ENCODE results near the gene RAP1A. TPM values are rescaled to one million over a fixed set of nuclear protein-coding genes. Genes with fewer than 3 reads are reported as not detected.
A peak's percentile ranks its signal among the peaks of the same experiment; 100 is the strongest.

RAP1A gene
- total RNA-seq, 4 donors from 2014 or later, result 34.0 to 87.2 (median 57.7) TPM

DNA sequence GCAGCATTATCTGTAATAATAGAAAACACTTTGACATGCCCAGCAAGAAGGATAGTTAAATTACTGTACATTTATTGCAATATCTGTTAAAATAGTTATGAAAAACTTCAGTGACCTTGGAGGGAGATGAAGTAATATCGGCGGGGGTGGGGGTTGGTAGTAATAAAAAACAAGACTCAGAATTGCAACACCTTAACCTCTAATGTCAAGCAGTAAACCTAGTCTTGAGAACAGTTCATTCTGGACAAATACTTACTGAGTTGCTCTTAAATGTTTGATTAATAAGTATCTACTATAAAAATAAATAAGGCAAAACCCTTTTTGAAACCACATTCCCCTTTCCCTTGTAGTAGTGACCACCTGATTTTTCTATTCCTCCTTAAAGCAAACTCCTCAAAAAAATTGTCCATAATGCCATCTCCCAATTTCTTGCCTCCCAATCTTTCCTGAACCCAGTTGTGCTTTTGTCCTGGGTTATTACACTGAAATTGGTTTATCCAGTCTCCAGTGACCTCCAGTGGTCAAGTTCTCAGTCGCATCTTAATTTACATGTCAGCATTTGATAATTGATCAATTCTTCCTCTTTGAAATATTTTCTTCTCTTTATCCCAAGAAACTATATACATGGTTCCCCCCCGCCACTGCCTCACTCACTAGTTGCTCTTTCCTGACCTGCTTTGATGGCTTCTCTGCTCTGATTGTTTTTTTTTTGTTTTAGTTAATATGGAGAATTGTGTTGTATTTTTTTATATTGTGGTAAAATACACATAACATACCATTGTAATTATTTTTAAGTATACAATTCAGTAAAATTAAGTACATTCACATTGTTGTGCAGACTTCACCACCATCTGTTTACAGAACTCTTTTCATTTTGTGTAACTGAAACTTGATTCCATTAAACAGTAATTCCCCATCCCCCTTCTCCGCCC, 36.8 kb downstream of the RAP1A start:
- Histone ChIP-seq H3K4me1 (peaks cover 32 to 83% (median 37%) of the 10 kb centered on the region in 4 donors), H3K4me3 (no peak overlapping the region), H3K27ac (peak overlapping the region; percentile 7 to 38 (median 15)), H3K36me3 (no peaks in the 10 kb centered on the region), H3K27me3 (no peaks in the 10 kb centered on the region), H3K9me3 (no peaks in the 10 kb centered on the region)
- in situ Hi-C loops (cut with MboI; ENCODE audit: low pct_ligation_motif_present in 1 of 4, low pct_unique_long_range_greater_than_20kb in 1 of 4, low sequenced_read_pairs in 3 of 4), result loop anchor here in 1 of 4 donors (10.0 kb wide), 1 partner anchor 152 kb away; the partner anchor contains the start of genes ADORA3 and TMIGD3
- intact Hi-C loops (cut with DNase I; ENCODE audit: low total_unique reads), result loop anchor here (5.0 kb wide), 1 partner anchor 149 kb away; no protein-coding TSS in a partner anchor
- DNase-seq, result peak; percentile 26
- WGBS, 2 donors (ENCODE audit: low coverage in 1 of 2), result 66 to 68% methylated on average over 5 of the region's 5 CpGs
- no peak for TF ChIP-seq POLR2A (IDR thresholded peaks at IDR 0.05)
- TF ChIP-seq, protein P1, sequence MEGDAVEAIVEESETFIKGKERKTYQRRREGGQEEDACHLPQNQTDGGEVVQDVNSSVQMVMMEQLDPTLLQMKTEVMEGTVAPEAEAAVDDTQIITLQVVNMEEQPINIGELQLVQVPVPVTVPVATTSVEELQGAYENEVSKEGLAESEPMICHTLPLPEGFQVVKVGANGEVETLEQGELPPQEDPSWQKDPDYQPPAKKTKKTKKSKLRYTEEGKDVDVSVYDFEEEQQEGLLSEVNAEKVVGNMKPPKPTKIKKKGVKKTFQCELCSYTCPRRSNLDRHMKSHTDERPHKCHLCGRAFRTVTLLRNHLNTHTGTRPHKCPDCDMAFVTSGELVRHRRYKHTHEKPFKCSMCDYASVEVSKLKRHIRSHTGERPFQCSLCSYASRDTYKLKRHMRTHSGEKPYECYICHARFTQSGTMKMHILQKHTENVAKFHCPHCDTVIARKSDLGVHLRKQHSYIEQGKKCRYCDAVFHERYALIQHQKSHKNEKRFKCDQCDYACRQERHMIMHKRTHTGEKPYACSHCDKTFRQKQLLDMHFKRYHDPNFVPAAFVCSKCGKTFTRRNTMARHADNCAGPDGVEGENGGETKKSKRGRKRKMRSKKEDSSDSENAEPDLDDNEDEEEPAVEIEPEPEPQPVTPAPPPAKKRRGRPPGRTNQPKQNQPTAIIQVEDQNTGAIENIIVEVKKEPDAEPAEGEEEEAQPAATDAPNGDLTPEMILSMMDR (IDR thresholded peaks at IDR 0.05), result peak; percentile 44 to 68 (median 62)

DNA sequence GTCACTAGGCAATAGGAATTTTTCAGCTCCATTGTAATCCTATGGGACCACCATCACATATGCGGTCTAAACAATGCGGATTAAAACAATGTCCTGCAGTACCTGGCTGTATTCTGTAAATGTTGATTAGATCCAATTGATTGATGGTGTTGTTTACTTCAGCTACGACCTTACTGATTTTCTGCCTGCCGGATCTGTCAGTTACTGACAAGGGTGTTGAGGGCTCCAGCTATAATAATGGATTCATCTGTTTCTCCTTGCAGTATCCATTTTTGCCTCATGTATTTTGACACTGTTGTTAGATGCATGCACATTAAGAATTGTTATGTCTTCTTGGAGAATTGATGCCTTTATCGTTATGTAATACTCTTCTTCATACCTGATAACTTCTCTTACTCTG, 39.0 kb downstream of the RAP1A start:
- WGBS, 2 donors (ENCODE audit: low coverage in 1 of 2), result 75 to 93% methylated on average over 5 of the region's 5 CpGs
- Histone ChIP-seq H3K27me3 (no peaks in the 10 kb centered on the region), H3K27ac (peak overlapping the region in 2 of 4 donors; percentile 73 to 74), H3K4me1 (peaks cover 33 to 91% (median 39%) of the 10 kb centered on the region in 4 donors), H3K4me3 (no peak overlapping the region), H3K36me3 (no peaks in the 10 kb centered on the region), H3K9me3 (no peaks in the 10 kb centered on the region)
- no peak for DNase-seq
- no peak for TF ChIP-seq POLR2A (IDR thresholded peaks at IDR 0.05)
- no peak for TF ChIP-seq EP300 (IDR thresholded peaks at IDR 0.05; ENCODE audit: low read depth)
- TF ChIP-seq, protein P1 (IDR thresholded peaks at IDR 0.05), result no peak
- TF ChIP-seq POLR2AphosphoS5 (IDR thresholded peaks at IDR 0.05), result no peak
- in situ Hi-C loops (cut with MboI; ENCODE audit: low pct_ligation_motif_present in 1 of 4, low pct_unique_long_range_greater_than_20kb in 1 of 4, low sequenced_read_pairs in 3 of 4) (loop anchor here in 1 of 4 donors (10.0 kb wide), 1 partner anchor 154 kb away; the partner anchor contains the start of genes ADORA3 and TMIGD3), intact Hi-C loops (cut with DNase I; ENCODE audit: low total_unique reads) (loop anchor here (5.0 kb wide), 1 partner anchor 151 kb away; no protein-coding TSS in a partner anchor)

DNA sequence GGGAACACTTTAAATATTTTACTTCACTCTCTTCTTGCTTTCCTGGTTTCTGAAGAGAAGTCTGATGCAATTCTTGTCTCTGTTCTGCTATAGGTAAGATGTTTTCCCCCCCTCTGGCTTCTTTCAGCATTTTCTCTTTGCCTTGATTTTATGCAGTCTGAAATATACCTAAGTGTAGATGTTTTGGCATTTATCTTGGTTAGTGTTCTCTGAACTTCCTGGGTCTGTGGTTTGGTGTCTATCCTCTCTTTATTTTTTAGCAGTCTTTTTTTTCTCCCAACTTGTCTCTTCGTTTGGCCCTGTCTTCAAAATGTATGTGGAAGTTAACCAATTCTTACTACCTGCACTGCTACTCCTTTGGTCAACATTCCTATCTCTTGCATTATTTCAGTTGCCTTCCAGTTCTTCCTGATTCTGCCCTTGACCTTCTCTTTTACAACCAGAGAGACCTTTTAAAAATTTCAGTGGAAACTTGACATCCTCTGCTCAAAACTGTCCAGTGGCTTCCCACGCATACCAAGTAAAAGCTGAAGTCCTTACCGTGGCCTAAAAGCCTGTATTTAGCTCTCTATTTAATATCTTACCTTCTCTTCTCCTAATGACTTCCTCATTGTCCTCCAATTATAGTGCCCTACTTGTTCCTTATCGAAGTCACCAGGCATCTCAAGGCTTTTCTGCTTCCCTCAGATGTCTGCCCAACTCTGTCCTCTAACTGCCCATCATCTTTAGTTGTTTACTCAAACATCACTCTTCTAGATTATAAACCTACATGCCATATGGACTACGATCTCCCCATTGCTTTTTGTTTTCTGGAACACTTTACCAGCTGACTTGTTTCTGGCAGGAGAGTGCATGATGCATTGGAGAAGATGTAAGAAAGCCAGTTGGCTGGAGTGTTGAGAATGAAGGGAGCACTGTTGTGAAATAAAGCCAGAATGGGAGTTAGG, 40.9 kb downstream of the RAP1A start:
- no peak for DNase-seq
- 16 to 18% methylated on average over 5 of the region's 5 CpGs for WGBS, 2 donors (ENCODE audit: low coverage in 1 of 2)
- no peak for TF ChIP-seq POLR2A (IDR thresholded peaks at IDR 0.05)
- no peak for TF ChIP-seq POLR2AphosphoS5 (IDR thresholded peaks at IDR 0.05)
- no peak for TF ChIP-seq EP300 (IDR thresholded peaks at IDR 0.05; ENCODE audit: low read depth)
- TF ChIP-seq, protein P1 (IDR thresholded peaks at IDR 0.05), result no peak
- Histone ChIP-seq H3K27me3 (no peaks in the 10 kb centered on the region), H3K27ac (peak overlapping the region; percentile 67 to 78 (median 74)), H3K36me3 (no peaks in the 10 kb centered on the region), H3K4me3 (no peak overlapping the region), H3K9me3 (no peaks in the 10 kb centered on the region), H3K4me1 (peaks cover 42 to 98% (median 53%) of the 10 kb centered on the region in 4 donors)
- intact Hi-C loops (cut with DNase I; ENCODE audit: low total_unique reads) (no loop called here), in situ Hi-C loops (cut with MboI; ENCODE audit: low pct_ligation_motif_present in 1 of 4, low pct_unique_long_range_greater_than_20kb in 1 of 4, low sequenced_read_pairs in 3 of 4) (no loop called here)

Data from transverse colon (tissue), 4 donors.